CD14-positive monocyte (primary cell): Measurements from ENCODE around the gene MTA1. TPM values are rescaled to one million over a fixed set of nuclear protein-coding genes. Genes with fewer than 3 reads are reported as not detected.

Experiments
- DNase-seq, 3 donors: peaks; one replicate each; pipeline ENCODE4 v3.0.0-alpha.2; 2011 to 2022
- H2AFZ ChIP-seq: 2 replicates; pipeline ENCODE4 v1.6.0; 2012; ENCODE audit warnings: mild to moderate bottlenecking, low read depth, low read length, inconsistent platforms; ENCODE audit not compliant: insufficient read depth, poor library complexity, severe bottlenecking
- H3K27ac ChIP-seq, 2 donors: 1 replicate in 1 of 2; 2 replicates in 1 of 2; pipeline ENCODE4 v1.5.1; 2012 to 2013; ENCODE audit warnings: low read length in 2 of 2, control low read depth in 1 of 2, inconsistent platforms in 1 of 2, low read depth in 1 of 2, mild to moderate bottlenecking in 1 of 2
- H3K27me3 ChIP-seq, 2 donors: one replicate each; pipeline versions ENCODE4 v1.6.0 to v1.6.1; 2011 to 2013; ENCODE audit warnings: low read length in 2 of 2; ENCODE audit not compliant: control insufficient read depth in 2 of 2, insufficient read depth in 2 of 2
- H3K36me3 ChIP-seq, 2 donors: replicated peaks in 1 of 2; 1 replicate in 1 of 2; 2 replicates in 1 of 2; pipeline versions ENCODE4 v1.5.1 to v1.6.1; 2012 to 2013; ENCODE audit warnings: low read length in 2 of 2, control low read depth in 1 of 2, inconsistent platforms in 1 of 2, mild to moderate bottlenecking in 1 of 2; ENCODE audit not compliant: insufficient read depth in 2 of 2, control insufficient read depth in 1 of 2
- H3K4me1 ChIP-seq, 2 donors: 1 replicate in 1 of 2; 2 replicates in 1 of 2; pipeline versions ENCODE4 v1.5.1 to v1.6.1; 2012 to 2013; ENCODE audit warnings: low read length in 2 of 2, control low read depth in 1 of 2, inconsistent platforms in 1 of 2, mild to moderate bottlenecking in 1 of 2, moderate library complexity in 1 of 2; ENCODE audit not compliant: insufficient read depth in 2 of 2, control insufficient read depth in 1 of 2
- H3K4me2 ChIP-seq: replicated peaks from 2 replicates; pipeline ENCODE3; 2012; ENCODE audit warnings: low read length, moderate library complexity, mild to moderate bottlenecking; ENCODE audit not compliant: poor library complexity, severe bottlenecking; ENCODE audit errors: extremely low read depth
- H3K4me3 ChIP-seq, 3 experiments: fragments of 200-600 bp in 1 of 3; sonication (generic) in 1 of 3; replicated peaks in 1 of 3; 1 replicate in 2 of 3; 2 replicates in 1 of 3; pipeline ENCODE4 v1.5.1; 2011 to 2013; ENCODE audit warnings: low read length in 3 of 3, mild to moderate bottlenecking in 3 of 3, control low read depth in 2 of 3, low read depth in 2 of 3, inconsistent platforms in 1 of 3, moderate library complexity in 1 of 3
- H3K79me2 ChIP-seq: 2 replicates; pipeline ENCODE4 v1.6.0; 2012; ENCODE audit warnings: mild to moderate bottlenecking, control low read depth, inconsistent platforms, low read length, moderate library complexity; ENCODE audit not compliant: insufficient read depth
- H3K9ac ChIP-seq: 2 replicates; pipeline ENCODE4 v1.6.0; 2017; ENCODE audit warnings: low read length, mild to moderate bottlenecking; ENCODE audit not compliant: insufficient read depth, poor library complexity, severe bottlenecking
- H3K9me3 ChIP-seq, 2 donors: replicated peaks in 1 of 2; 1 replicate in 1 of 2; 2 replicates in 1 of 2; pipeline versions ENCODE4 v1.5.1 to v1.6.1; 2012 to 2013; ENCODE audit warnings: low read length in 2 of 2, control low read depth in 1 of 2; ENCODE audit not compliant: control insufficient read depth in 1 of 2, insufficient read depth in 1 of 2
- H4K20me1 ChIP-seq: 2 replicates; pipeline ENCODE4 v1.6.0; 2012; ENCODE audit warnings: mild to moderate bottlenecking, low read length, control low read depth, moderate library complexity; ENCODE audit not compliant: insufficient read depth
- H3K27ac Mint-ChIP-seq, 7 donors: one replicate each; pipeline ENCODE4 v1.8.0; 2020; ENCODE audit warnings: mild to moderate bottlenecking in 7 of 7, mixed read lengths in 7 of 7, moderate library complexity in 6 of 7, inconsistent platforms in 2 of 7
- H3K27me3 Mint-ChIP-seq, 3 donors: one replicate each; pipeline ENCODE4 v1.8.0; 2021 to 2022; ENCODE audit warnings: low read depth in 3 of 3, mild to moderate bottlenecking in 3 of 3, mixed read lengths in 3 of 3, moderate library complexity in 3 of 3, inconsistent platforms in 1 of 3
- H3K36me3 Mint-ChIP-seq, 2 donors: one replicate each; pipeline ENCODE4 v1.8.0; 2020; ENCODE audit warnings: mixed read lengths in 2 of 2, inconsistent platforms in 1 of 2, mild to moderate bottlenecking in 1 of 2
- H3K4me1 Mint-ChIP-seq: one replicate; pipeline ENCODE4 v1.8.0; 2020; ENCODE audit warnings: mild to moderate bottlenecking, mixed read lengths
- H3K4me3 Mint-ChIP-seq, 2 donors: one replicate each; pipeline ENCODE4 v1.8.0; 2020; ENCODE audit warnings: mild to moderate bottlenecking in 2 of 2, mixed read lengths in 2 of 2, moderate library complexity in 1 of 2
- H3K9me3 Mint-ChIP-seq, 7 donors: one replicate each; pipeline ENCODE4 v1.8.0; 2020 to 2022; ENCODE audit warnings: mixed read lengths in 7 of 7, mild to moderate bottlenecking in 6 of 7, moderate library complexity in 6 of 7, inconsistent platforms in 2 of 7
- WGBS: methylation state at CpG from one replicate; pipeline ENCODE4 v1.1.5; 2013; ENCODE audit warnings: missing lambda C conversion rate; ENCODE audit not compliant: insufficient coverage; 5-methylcytosine and 5-hydroxymethylcytosine counted together
- intact Hi-C, 2 donors: fragments of 100-400 bp; cut with micrococcal nuclease; formaldehyde crosslinking; loops; one replicate each; pipeline versions ENCODE4 v1.15.0 to v1.15.1; 2023
- polyA plus RNA-seq, 3 donors: library from polyadenylated mRNA; depleted of rRNA in 1 of 3; unstranded in 2 of 3; stranded (reverse) in 1 of 3; fragments of 300-500 nt in 2 of 3; fragments of >200 nt in 1 of 3; fragmentation: Illumina TruSeq in 2 of 3; gene quantifications; 1 replicate in 2 of 3; 2 replicates in 1 of 3; pipeline ENCODE4 v1.2.3, GENCODE V29; 2012 to 2021
- TF ChIP-seq, protein P1 (sequence below): fragments of 200-600 bp; IDR thresholded peaks from one replicate; pipeline ENCODE4 v1.8.0; 2022; ENCODE audit warnings: antibody characterized with exemption, mild to moderate bottlenecking

Gene MTA1
- polyA plus RNA-seq, 3 donors: 0.91 to 102 (median 2.0) TPM

DNA sequence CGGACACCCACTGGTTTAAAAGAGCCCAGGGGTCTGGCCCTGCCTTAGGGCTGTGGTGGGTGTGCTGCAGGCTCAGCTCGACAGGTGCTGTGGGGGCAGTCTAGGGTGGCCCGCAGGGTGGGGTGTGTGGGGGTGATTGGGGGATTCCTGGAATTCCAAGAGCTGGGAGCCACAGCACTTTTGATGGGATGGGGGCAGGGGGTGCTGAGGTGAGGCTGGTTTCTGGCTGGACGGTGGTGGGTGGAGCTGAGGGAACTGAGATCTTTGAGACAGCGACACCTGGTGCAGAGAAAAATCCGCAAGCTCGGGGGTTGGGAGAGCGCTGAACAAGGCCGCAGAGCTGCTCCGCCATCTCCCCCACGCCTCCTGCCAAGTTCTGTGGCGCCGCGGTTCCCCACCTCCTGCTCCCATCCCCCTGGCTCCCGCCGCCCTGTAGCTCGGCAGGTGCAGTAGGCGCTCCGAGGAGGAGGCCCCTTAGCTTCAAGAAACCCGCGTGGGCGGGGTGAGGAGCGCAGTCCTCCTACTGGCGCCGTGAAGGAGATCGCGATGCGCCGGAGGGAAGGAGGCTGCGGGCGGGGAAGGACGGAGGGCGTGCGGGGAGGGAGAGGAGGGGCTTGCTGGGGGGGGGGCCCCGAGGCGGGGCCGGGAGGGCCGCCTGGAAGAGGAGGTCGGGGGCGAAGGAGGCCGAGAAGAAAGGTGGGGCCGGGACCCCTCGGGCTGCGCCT lies 70.1 kb downstream of the MTA1 start:
- H3K4me1 Mint-ChIP-seq: peaks cover 39% of the 10 kb centered on the region
- peaks cover 31% of the 10 kb centered on the region for H4K20me1 ChIP-seq

DNA sequence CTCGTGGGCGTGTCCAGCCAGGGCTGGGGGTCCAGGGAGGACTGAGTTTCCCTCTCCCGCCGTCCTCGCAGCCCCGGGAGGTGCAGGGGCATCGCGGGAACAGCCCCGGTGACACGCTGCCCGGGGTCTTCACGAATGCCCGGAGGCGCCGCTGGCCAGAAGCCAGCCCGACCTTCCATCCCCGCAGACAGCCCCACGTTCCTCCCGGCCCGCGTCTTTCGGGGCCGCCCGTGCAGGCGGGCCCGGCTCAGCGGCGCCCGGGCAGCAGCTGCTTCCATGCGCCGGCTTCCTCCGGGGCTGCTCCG lies 70.6 kb downstream of the MTA1 start:
- H3K79me2 ChIP-seq: peaks cover 5% of the 10 kb centered on the region
- H3K27me3 Mint-ChIP-seq: peaks cover 17 to 26% (median 21%) of the 10 kb centered on the region in 3 donors
- H3K4me1 Mint-ChIP-seq: peaks cover 37% of the 10 kb centered on the region
- H3K27ac ChIP-seq: peak overlapping the region; percentile 75 to 91
- peaks cover 5 to 21% of the 10 kb centered on the region in 2 donors for H3K36me3 Mint-ChIP-seq
- H3K4me3 ChIP-seq: peak overlapping the region; percentile 58 to 89 (median 61)
- no peaks in the 10 kb centered on the region for H3K9me3 ChIP-seq
- DNase-seq: no peak
- peaks cover 0 to 3% (median 0%) of the 10 kb centered on the region in 7 donors for H3K9me3 Mint-ChIP-seq
- peaks cover 0 to 5% of the 10 kb centered on the region in 2 donors for H3K36me3 ChIP-seq
- peaks cover 31% of the 10 kb centered on the region for H4K20me1 ChIP-seq
- peaks cover 2 to 18% of the 10 kb centered on the region in 2 donors for H3K27me3 ChIP-seq
- peak overlapping the region; percentile 95 for H3K9ac ChIP-seq
- peak overlapping the region; percentile 82 for H3K4me2 ChIP-seq
- under 1% methylated on average over 33 of the region's 33 CpGs for WGBS
- intact Hi-C loops: loop anchor here (1.0 to 5.0 kb wide), 6 partner anchors 41 to 738 kb away; partner anchors contain the start of genes SIVA1 (in 1 of the 2) and TEX22 (in 1 of the 2)
- H3K4me3 Mint-ChIP-seq: peak overlapping the region; percentile 80 to 90
- H3K27ac Mint-ChIP-seq: peak overlapping the region in 6 of 7 donors; percentile 85 to 96 (median 92)
- TF ChIP-seq, protein P1, sequence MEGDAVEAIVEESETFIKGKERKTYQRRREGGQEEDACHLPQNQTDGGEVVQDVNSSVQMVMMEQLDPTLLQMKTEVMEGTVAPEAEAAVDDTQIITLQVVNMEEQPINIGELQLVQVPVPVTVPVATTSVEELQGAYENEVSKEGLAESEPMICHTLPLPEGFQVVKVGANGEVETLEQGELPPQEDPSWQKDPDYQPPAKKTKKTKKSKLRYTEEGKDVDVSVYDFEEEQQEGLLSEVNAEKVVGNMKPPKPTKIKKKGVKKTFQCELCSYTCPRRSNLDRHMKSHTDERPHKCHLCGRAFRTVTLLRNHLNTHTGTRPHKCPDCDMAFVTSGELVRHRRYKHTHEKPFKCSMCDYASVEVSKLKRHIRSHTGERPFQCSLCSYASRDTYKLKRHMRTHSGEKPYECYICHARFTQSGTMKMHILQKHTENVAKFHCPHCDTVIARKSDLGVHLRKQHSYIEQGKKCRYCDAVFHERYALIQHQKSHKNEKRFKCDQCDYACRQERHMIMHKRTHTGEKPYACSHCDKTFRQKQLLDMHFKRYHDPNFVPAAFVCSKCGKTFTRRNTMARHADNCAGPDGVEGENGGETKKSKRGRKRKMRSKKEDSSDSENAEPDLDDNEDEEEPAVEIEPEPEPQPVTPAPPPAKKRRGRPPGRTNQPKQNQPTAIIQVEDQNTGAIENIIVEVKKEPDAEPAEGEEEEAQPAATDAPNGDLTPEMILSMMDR: no peak
- H2AFZ ChIP-seq: peak overlapping the region; percentile 59
- H3K4me1 ChIP-seq: peaks cover 47 to 60% of the 10 kb centered on the region in 2 donors

More for the DNA sequence above, 70.1 kb downstream of the MTA1 start:
- Mint-ChIP-seq H3K27me3 (peaks cover 22 to 31% (median 26%) of the 10 kb centered on the region in 3 donors), H3K27ac (peak overlapping the region; percentile 84 to 96 (median 92)), H3K4me3 (peak overlapping the region; percentile 80 to 90), H3K9me3 (peaks cover 0 to 3% (median 1%) of the 10 kb centered on the region in 7 donors), H3K36me3 (peaks cover 5 to 21% of the 10 kb centered on the region in 2 donors)
- Histone ChIP-seq H3K27ac (peak overlapping the region; percentile 75 to 91), H3K4me2 (peak overlapping the region; percentile 82), H3K4me1 (peaks cover 52 to 65% of the 10 kb centered on the region in 2 donors), H3K27me3 (peaks cover 2 to 23% of the 10 kb centered on the region in 2 donors), H2AFZ (peak overlapping the region; percentile 59), H3K4me3 (peak overlapping the region; percentile 58 to 89 (median 61)), H3K79me2 (peaks cover 5% of the 10 kb centered on the region), H3K36me3 (peaks cover 0 to 5% of the 10 kb centered on the region in 2 donors), H3K9me3 (no peaks in the 10 kb centered on the region), H3K9ac (peak overlapping the region; percentile 95)
- intact Hi-C loops: loop anchor here (1.0 to 10.0 kb wide), 9 partner anchors 8 to 737 kb away; partner anchors contain the start of genes CRIP2 (in 1 of the 2), GPR132 (in 1 of the 2), SIVA1 (in 1 of the 2) and TEX22 (in 1 of the 2)
- TF ChIP-seq, protein P1: peak; percentile 36
- peak; percentile 76 to 83 (median 83) for DNase-seq
- WGBS: 4% methylated on average over 30 of the region's 44 CpGs
